LNCAP (cell line): ENCODE results near the gene OMD.

Experiments
- CTCF ChIP-seq: fragments of 450-650 bp; IDR thresholded peaks from 2 replicates; pipeline ENCODE4 v1.5.1; 2017; ENCODE audit warnings: mild to moderate bottlenecking

Gene OMD

GRCh38 chr9:92381775-92382174 is 42.5 kb downstream of the OMD start:
- no peak for TF ChIP-seq CTCF

GRCh38 chr9:92380603-92381002 is 43.7 kb downstream of the OMD start:
- TF ChIP-seq CTCF: no peak

- no peak for TF ChIP-seq CTCF
Measured at GRCh38 chr9:92378865-92379560, 45.3 kb downstream of the OMD start.

GRCh38 chr9:92377876-92378275 is 46.4 kb downstream of the OMD start:
- TF ChIP-seq CTCF: no peak

GRCh38 chr9:92373167-92373566 is 51.1 kb downstream of the OMD start:
- no peak for TF ChIP-seq CTCF

GRCh38 chr9:92369075-92369474 is 55.2 kb downstream of the OMD start:
- TF ChIP-seq CTCF: no peak
